ENCODE results near the gene FSCN2.
"Not testable (repeated sequence)": the region's sequence is repeated elsewhere in the genome, so short reads cannot be mapped to it uniquely, and the experiment has no call there.

The FSCN2 gene

GRCh38 chr17:81579298-81579697, 51.1 kb downstream of the FSCN2 start:
- no peak for DNase-seq

DNA sequence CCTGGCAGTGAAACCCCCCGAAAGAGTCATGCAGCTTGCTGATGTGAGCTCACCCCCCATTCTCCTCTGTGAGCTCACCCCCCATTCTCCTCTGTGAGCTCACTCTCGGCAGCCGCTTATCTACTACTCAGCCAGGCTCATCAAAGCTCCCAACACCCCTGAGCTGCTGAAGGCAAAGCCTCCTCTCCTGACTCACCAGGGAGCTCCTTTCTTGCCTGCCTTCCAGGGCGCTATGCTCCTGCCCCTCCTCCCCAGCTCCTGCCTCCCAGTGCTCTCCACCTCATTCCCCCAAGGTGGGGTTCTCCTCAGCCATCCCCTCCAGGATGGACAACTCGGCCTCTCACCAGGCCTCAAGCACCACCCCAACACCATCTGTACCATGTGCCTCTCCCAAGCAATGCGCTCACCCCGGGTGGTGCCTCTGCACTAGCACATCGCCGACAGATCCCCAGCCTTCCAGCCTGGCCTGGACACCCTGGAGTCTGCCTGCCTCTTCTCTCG, 51.7 kb downstream of the FSCN2 start:
- DNase-seq: no peak

DNA sequence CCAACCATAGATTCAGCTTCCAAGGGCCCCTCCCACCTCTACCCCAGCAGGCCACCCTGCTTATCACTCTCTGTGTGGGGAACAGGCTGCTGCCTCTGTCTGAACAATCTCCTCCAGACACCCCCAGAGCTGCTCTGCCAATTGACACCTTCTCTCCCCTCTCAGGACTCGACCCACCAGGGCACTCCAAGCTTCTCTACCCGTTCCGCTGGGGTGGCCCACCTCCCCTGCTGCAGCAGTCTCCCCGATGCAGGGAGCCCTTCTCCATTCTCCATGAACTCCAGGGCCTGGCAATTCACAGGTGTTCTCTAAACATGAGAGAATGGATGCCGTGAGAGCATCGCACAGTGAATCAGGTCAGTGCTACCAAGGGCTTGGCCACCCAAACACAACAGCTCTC, 52.3 kb downstream of the FSCN2 start:
- DNase-seq: no peak

- no peak for DNase-seq
Observed at GRCh38 chr17:81581758-81582157, 53.6 kb downstream of the FSCN2 start.

- no peak for DNase-seq
Observed at GRCh38 chr17:81582341-81582740, 54.2 kb downstream of the FSCN2 start.

DNA sequence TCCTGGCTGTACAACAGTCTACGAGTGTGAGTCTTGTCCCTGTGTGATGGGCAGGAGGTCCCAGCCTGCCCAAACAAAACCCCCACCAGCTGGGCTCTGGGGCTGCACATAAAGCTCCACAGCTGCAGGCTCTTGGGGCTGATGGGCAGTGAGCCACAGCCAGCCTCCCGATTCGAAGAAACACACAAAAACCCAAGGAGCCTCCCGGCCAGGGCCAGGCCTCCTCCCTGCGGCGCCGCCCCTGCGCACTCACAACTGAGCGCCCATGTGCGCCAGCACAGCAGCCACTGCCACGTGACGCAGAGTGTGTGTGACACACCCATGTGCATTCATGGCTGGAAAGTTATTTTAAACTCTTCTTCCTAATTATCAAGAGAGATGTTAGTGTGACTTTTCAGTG, 54.6 kb downstream of the FSCN2 start:
- DNase-seq: no peak

- DNase-seq: no peak
Observed at GRCh38 chr17:81583589-81584342, 55.6 kb downstream of the FSCN2 start.

GRCh38 chr17:81584771-81585170, 56.6 kb downstream of the FSCN2 start:
- DNase-seq: not testable (repeated sequence)

DNA sequence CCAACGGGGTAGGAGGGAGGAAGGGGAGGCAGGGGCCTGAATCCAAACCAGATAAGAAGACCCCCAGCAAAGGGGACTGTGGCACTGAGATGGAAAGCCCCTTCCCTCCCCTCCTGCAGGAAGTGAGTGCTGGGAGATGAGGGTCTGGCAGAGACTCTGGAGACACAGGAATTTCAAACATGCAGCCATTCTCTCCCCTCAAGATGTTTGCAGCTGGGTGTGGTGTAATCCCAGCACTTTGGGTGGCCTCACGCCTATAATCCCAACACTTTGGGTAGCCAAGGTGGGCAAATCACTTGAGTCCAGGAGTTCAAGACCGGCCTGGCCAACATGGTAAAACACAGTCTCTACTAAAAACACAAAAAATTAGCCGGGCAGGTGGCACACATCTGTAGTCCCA, 57.9 kb downstream of the FSCN2 start:
- DNase-seq: no peak
